K562 (cell line): Measurements from ENCODE around the gene CBFA2T3. TPM values are rescaled to one million over a fixed set of nuclear protein-coding genes. Genes with fewer than 3 reads are reported as not detected.

Experiments
- FOXP1 ChIP-seq: sonication (generic); formaldehyde crosslinking; IDR thresholded peaks from 2 replicates; pipeline ENCODE4 v1.8.0; 2022; ENCODE audit warnings: mild to moderate bottlenecking, missing genetic modification reagents
- HEY1 ChIP-seq: fragments of 250-450 bp; sonication (Bioruptor Pico); IDR thresholded peaks from 2 replicates; pipeline ENCODE4 v1.5.0; 2020; ENCODE audit warnings: mild to moderate bottlenecking, moderate library complexity, borderline replicate concordance
- HIVEP1 ChIP-seq: fragments of 250-450 bp; sonication (Bioruptor Pico); IDR thresholded peaks from 2 replicates; pipeline ENCODE4 v1.4.0; 2020; ENCODE audit warnings: mild to moderate bottlenecking
- MAFF ChIP-seq: IDR thresholded peaks from 2 replicates; pipeline ENCODE4 v1.6.1; 2012; ENCODE audit warnings: low read length, improper control_type of control experiment
- NFRKB ChIP-seq: fragments of 450-650 bp; IDR thresholded peaks from 2 replicates; pipeline ENCODE4 v1.6.1; 2016; ENCODE audit warnings: low read depth
- NFXL1 ChIP-seq: fragments of 450-650 bp; formaldehyde crosslinking; IDR thresholded peaks from 2 replicates; pipeline ENCODE4 v1.4.0; 2021; ENCODE audit warnings: mild to moderate bottlenecking
- NR4A1 ChIP-seq, 2 experiments: fragments of 250-450 bp in 1 of 2; fragments of 450-650 bp in 1 of 2; sonication (Bioruptor Pico) in 1 of 2; IDR thresholded peaks; 2 replicates each; pipeline versions ENCODE4 v1.4.0 to v1.6.1; 2016 to 2020; ENCODE audit warnings: mild to moderate bottlenecking in 2 of 2, missing compliant biosample characterization in 1 of 2, missing genetic modification characterization in 1 of 2, moderate library complexity in 1 of 2
- PCBP1 ChIP-seq: fragments of 200-400 bp; formaldehyde crosslinking; IDR thresholded peaks from 2 replicates; pipeline ENCODE4 v1.6.1; 2018; ENCODE audit warnings: mild to moderate bottlenecking, low read depth, low read length; ENCODE audit not compliant: poor library complexity, severe bottlenecking
- RBM22 ChIP-seq: fragments of 200-400 bp; formaldehyde crosslinking; IDR thresholded peaks from 2 replicates; pipeline ENCODE4 v1.6.1; 2018; ENCODE audit warnings: low read length, low read depth; ENCODE audit not compliant: poor library complexity, severe bottlenecking
- ZC3H4 ChIP-seq: sonication (generic); formaldehyde crosslinking; IDR thresholded peaks from 2 replicates; pipeline ENCODE4 v1.9.0; 2021; ENCODE audit warnings: missing genetic modification reagents, borderline replicate concordance
- ZNF445 ChIP-seq: fragments of 250-450 bp; sonication (Bioruptor Pico); IDR thresholded peaks from 2 replicates; pipeline ENCODE4 v1.4.0; 2020; ENCODE audit warnings: low read depth, mild to moderate bottlenecking, moderate library complexity
- polyA plus RNA-seq, 8 experiments: library from polyadenylated mRNA; depleted of rRNA in 4 of 8; stranded (reverse) in 5 of 8; unstranded in 3 of 8; fragments of >200 nt; fragmentation: Nextera tagmentation in 2 of 8; fragmentation: Illumina TruSeq in 1 of 8; extraction: Ambion mirVana in 2 of 8; extraction: Trizol in 1 of 8; gene quantifications; 2 replicates each; pipeline versions ENCODE4 v1.2.1 to v1.2.3, GENCODE V29; 2011 to 2014; ENCODE audit warnings: inconsistent platforms in 1 of 8, missing spikeins in 1 of 8
- total RNA-seq, 7 experiments: library from RNA; depleted of rRNA in 6 of 7; stranded (reverse); fragments of >200 nt in 6 of 7; fragmentation: Illumina TruSeq in 2 of 7; extraction: Trizol in 2 of 7; gene quantifications; 2 replicates each; pipeline versions ENCODE4 v1.2.1 to v1.2.3, GENCODE V29; 2011 to 2021; ENCODE audit warnings: low replicate concordance in 1 of 7
- TF ChIP-seq, protein P1 (sequence below), 2 experiments: fragments of 450-650 bp; IDR thresholded peaks; 2 replicates each; pipeline ENCODE4 v1.6.1; 2018; ENCODE audit warnings: mild to moderate bottlenecking in 2 of 2, low read depth in 1 of 2; ENCODE audit not compliant: partially characterized antibody in 2 of 2
- TF ChIP-seq, protein P2 (sequence below): sonication (generic); formaldehyde crosslinking; IDR thresholded peaks from 2 replicates; pipeline ENCODE4 v1.8.0; 2023; ENCODE audit warnings: mild to moderate bottlenecking, missing genetic modification reagents
- TF ChIP-seq, protein P3 (sequence below), 2 experiments: fragments of 450-650 bp; conservative IDR thresholded peaks; 2 replicates each; pipeline ENCODE4 v1.6.1; 2017; ENCODE audit warnings: mild to moderate bottlenecking in 2 of 2, moderate library complexity in 2 of 2
- TF ChIP-seq, protein P4 (sequence below): fragments of 250-450 bp; sonication (Bioruptor Pico); IDR thresholded peaks from 2 replicates; pipeline ENCODE4 v1.5.0; 2021; ENCODE audit warnings: mild to moderate bottlenecking, moderate library complexity

Gene CBFA2T3
- total and polyA plus RNA-seq, 9 of the 15 experiments (the other 6 are each of a cell fraction or from before 2014, with no cell fraction given): 2.3 to 145 (median 6.7) TPM

DNA sequence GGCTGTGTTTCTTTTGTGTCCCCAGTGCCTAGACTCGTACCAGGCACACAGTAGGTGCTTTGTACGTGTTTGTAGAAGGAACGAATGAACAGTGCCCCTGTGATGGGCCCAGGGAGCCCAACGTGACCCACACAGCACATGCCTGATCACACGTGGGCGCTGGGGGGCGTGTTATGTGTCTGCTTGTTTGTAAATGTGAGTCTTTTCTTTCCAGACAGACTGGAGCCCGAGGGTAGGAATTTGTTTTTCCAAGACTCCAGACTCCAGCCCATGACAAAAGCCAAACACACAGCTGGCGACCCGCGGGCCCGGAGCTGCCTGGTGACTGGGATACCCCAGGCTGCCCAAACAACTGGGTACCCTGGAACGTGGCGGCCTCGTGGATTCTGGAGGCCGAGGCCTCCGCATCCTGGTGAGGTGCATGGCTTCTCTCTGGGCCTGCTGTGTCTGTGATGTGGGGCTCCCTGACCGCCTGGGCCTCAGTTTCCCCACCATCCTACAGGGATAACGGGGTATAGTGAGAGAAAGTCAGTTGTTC, 14.9 kb upstream of the CBFA2T3 start (continued):
- TF ChIP-seq, protein P1, sequence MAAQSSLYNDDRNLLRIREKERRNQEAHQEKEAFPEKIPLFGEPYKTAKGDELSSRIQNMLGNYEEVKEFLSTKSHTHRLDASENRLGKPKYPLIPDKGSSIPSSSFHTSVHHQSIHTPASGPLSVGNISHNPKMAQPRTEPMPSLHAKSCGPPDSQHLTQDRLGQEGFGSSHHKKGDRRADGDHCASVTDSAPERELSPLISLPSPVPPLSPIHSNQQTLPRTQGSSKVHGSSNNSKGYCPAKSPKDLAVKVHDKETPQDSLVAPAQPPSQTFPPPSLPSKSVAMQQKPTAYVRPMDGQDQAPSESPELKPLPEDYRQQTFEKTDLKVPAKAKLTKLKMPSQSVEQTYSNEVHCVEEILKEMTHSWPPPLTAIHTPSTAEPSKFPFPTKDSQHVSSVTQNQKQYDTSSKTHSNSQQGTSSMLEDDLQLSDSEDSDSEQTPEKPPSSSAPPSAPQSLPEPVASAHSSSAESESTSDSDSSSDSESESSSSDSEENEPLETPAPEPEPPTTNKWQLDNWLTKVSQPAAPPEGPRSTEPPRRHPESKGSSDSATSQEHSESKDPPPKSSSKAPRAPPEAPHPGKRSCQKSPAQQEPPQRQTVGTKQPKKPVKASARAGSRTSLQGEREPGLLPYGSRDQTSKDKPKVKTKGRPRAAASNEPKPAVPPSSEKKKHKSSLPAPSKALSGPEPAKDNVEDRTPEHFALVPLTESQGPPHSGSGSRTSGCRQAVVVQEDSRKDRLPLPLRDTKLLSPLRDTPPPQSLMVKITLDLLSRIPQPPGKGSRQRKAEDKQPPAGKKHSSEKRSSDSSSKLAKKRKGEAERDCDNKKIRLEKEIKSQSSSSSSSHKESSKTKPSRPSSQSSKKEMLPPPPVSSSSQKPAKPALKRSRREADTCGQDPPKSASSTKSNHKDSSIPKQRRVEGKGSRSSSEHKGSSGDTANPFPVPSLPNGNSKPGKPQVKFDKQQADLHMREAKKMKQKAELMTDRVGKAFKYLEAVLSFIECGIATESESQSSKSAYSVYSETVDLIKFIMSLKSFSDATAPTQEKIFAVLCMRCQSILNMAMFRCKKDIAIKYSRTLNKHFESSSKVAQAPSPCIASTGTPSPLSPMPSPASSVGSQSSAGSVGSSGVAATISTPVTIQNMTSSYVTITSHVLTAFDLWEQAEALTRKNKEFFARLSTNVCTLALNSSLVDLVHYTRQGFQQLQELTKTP (IDR thresholded peaks at IDR 0.05; ENCODE audit: low read depth in 1 of 2, partially characterized antibody in 2 of 2): peak in 1 of 2 experiments; percentile 28
- TF ChIP-seq ZC3H4 (CRISPR knock-in tag) (no peak), FOXP1 (CRISPR knock-in tag) (no peak; the same call in 1 of the 2 replicates), HIVEP1 (CRISPR knock-in tag) (0 out of 2 replicates have a peak, but pooled peaks have one; percentile 41), MAFF (no peak), ZNF445 (peak; percentile 30; the same call in 1 of the 2 replicates), RBM22 (peak; percentile 4), NFRKB (peak; percentile 76), NFXL1 (CRISPR knock-in tag) (peak; percentile 76; the same call in 1 of the 2 replicates), HEY1 (CRISPR knock-in tag) (no peak), NR4A1 (CRISPR knock-in tag; IDR thresholded peaks at IDR 0.05) (no peak), NR4A1 (tag; IDR thresholded peaks at IDR 0.05) (peak; percentile 72; the same call in 1 of the 2 replicates), PCBP1 (no peak)
- TF ChIP-seq, protein P2, sequence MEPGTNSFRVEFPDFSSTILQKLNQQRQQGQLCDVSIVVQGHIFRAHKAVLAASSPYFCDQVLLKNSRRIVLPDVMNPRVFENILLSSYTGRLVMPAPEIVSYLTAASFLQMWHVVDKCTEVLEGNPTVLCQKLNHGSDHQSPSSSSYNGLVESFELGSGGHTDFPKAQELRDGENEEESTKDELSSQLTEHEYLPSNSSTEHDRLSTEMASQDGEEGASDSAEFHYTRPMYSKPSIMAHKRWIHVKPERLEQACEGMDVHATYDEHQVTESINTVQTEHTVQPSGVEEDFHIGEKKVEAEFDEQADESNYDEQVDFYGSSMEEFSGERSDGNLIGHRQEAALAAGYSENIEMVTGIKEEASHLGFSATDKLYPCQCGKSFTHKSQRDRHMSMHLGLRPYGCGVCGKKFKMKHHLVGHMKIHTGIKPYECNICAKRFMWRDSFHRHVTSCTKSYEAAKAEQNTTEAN (CRISPR knock-in tag): no peak
- TF ChIP-seq, protein P3, sequence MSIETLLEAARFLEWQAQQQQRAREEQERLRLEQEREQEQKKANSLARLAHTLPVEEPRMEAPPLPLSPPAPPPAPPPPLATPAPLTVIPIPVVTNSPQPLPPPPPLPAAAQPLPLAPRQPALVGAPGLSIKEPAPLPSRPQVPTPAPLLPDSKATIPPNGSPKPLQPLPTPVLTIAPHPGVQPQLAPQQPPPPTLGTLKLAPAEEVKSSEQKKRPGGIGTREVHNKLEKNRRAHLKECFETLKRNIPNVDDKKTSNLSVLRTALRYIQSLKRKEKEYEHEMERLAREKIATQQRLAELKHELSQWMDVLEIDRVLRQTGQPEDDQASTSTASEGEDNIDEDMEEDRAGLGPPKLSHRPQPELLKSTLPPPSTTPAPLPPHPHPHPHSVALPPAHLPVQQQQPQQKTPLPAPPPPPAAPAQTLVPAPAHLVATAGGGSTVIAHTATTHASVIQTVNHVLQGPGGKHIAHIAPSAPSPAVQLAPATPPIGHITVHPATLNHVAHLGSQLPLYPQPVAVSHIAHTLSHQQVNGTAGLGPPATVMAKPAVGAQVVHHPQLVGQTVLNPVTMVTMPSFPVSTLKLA (conservative IDR thresholded peaks at IDR 0.05): peak; percentile 85 to 92
- TF ChIP-seq, protein P4, sequence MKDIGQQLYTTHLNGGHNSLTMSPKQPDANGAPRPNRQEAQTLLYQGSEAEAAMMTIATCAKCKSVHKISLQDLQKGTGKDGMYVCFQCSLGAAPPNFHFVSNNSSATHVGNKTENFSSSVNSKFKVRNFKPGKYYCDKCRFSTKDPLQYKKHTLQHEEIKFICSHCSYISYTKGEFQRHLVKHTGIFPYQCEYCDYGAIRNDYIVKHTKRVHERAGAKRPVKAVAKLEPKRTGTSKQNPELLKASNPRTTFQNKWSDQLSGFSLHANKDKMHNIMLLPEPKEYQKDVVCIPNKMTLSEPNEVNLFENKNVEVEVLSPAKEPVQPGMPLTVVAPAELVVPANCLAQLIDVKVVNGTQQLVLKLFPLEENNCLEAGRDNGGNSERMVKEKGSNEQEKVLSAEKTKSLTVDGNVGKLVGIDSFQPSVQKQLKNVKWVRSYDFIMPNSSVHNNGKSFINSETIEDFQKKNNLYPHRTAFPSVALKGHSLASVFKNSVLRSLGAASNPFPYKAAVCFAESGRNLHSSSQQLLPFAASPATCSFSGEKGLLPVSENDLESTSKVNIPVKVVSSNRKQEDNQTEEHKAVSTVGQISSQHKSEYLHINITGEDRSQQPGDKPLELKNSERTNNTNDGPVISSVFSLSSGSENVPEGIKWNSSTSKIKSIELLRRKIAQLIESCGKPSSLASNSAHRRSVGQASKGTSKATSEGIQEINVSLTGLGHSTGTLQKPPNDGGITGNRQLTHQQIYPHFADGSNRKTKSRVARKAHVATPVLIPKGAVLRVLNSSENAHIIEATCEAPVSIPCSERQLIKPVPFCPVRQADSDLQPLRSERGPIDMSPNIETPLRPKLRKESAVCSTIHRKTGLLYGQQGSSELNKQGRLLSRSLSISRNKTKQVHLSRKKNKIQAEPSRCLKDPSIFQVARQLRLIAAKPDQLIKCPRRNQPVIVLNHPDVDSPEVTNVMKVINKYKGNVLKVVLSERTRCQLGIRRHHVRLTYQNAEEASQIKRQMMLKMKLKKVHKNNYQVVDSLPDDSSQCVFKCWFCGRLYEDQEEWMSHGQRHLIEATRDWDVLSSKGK (CRISPR knock-in tag): no peak
